GM19351 (cell line): ENCODE measurements around the gene ATP2C2.
"Not testable (repeated sequence)": the region's sequence is repeated elsewhere in the genome, so short reads cannot be mapped to it uniquely, and the experiment has no call there.

Experiments
- ATAC-seq: cut with Tn5 transposase; IDR thresholded peaks from one replicate; pipeline ENCODE4 v1.9.1; 2021; ENCODE audit warnings: mild to moderate bottlenecking, moderate library complexity; ENCODE audit not compliant: unreplicated experiment

ATP2C2 gene, protein sequence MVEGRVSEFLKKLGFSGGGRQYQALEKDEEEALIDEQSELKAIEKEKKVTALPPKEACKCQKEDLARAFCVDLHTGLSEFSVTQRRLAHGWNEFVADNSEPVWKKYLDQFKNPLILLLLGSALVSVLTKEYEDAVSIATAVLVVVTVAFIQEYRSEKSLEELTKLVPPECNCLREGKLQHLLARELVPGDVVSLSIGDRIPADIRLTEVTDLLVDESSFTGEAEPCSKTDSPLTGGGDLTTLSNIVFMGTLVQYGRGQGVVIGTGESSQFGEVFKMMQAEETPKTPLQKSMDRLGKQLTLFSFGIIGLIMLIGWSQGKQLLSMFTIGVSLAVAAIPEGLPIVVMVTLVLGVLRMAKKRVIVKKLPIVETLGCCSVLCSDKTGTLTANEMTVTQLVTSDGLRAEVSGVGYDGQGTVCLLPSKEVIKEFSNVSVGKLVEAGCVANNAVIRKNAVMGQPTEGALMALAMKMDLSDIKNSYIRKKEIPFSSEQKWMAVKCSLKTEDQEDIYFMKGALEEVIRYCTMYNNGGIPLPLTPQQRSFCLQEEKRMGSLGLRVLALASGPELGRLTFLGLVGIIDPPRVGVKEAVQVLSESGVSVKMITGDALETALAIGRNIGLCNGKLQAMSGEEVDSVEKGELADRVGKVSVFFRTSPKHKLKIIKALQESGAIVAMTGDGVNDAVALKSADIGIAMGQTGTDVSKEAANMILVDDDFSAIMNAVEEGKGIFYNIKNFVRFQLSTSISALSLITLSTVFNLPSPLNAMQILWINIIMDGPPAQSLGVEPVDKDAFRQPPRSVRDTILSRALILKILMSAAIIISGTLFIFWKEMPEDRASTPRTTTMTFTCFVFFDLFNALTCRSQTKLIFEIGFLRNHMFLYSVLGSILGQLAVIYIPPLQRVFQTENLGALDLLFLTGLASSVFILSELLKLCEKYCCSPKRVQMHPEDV

DNA sequence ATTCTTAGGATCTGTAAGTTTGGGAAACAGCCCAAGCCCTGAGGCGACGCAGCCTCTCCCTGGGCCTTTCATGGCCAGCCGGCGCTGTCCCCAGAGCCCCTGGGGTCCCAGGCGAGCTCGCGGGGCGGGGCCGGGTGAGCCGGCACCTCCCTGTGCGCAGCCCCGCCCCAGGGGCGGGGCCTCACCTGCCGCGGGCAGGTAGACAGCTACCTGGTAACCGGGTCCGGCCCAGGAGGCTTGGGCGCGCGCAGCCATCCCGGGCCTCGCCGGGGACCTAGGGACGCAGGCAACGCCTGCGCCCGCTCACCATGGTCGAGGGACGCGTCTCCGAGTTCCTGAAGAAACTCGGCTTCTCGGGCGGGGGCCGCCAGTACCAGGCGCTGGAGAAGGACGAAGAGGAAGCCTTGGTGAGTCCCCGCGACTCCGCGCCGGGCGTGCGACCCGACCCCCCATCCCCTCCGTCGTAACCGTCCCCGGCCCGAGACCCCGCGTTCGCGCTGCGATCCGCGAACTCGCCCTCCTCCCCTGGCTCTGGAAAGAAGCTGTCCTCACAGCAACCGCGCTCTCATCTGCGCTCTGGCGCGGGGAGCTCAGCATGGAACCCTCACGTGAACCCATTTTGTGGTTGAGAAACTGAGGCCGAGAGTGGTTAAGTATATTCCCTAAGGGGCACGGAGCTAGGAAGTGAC, at the start of gene ATP2C2:
ATP2C2 (plus strand) TSS at position 231 of the 689 bp plus-strand sequence; CDS start at position 309, 78 bp downstream.
- no peak for ATAC-seq

GRCh38 chr16:84319146-84319760, 49.1 kb upstream of the ATP2C2 start:
- no peak for ATAC-seq

GRCh38 chr16:84320511-84320910, 47.8 kb upstream of the ATP2C2 start:
- ATAC-seq: no peak

GRCh38 chr16:84321932-84322331, 46.4 kb upstream of the ATP2C2 start:
- no peak for ATAC-seq

DNA sequence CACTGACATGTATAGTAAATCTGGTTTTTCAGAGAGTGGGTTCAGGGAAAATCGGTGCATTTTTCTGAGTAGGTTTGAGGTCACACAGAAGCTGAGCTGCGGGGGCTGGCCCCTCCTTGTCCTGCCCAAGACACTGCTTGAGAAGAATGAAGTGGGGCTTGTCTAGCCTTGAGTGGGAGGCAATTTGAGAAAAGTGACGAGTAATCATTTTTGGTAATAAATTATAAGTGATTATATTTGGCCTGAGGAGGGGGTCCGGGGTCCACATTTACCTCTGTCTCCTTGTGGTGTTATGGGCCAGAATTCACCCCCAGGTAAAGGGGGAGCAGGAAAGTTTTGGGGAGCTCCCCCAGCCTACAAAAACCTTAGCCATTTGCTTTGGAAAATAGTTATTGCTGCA, 45.6 kb upstream of the ATP2C2 start:
- no peak for ATAC-seq

DNA sequence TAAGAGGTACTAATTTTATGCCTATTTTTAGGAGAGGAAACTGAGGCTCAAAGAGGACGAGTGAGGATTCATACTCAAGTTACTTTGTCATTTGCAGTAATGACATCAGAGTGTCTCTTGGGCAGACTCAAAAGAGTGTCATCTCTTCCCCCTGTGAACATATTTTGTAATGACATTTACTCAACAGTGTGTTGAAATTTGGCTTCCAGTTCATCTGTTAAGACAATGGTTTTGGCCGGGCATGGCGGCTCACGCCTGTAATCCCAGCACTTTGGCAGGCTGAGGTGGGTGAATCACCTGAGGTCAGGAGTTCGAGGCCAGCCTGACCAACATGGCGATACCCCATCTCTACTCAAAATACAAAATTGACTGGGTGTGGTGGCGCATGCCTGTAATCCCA, 44.7 kb upstream of the ATP2C2 start:
- no peak for ATAC-seq

DNA sequence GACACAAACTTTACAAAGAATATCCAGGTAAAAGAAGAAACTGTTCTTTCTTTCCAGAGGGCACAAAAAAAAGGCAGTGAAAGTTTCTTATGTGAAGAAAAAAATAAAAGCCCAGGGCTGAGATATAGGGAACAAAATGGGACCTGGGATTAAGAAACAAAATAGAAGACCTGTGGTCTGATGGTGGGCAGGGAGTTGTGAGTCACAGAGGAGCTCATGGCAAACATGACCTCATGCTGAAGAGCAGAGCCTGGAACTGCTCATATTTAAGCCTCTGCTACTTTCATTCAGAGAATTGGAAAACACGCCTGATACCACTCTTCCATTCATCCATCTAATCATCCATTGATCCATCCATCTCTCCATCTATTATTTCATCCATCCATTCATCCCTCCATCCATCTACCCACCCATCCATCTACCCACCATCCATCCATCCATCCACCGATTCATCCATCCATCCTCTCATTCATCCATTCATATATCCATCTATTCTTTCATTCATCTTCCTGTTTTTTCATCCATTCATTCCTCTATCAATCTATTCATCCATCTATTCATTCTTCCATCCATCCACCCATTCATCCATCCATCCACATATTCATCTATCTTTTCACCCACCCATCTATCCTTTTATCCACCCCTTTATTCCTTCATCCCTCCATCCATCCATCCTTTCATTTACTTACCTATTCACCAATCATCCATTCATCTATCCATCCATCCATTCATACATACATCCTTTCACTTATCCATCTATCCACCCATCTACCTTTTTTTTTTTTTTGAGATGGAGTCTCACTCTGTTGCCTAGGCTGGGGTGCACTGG, 43.7 kb upstream of the ATP2C2 start:
- no peak for ATAC-seq

- no peak for ATAC-seq
Measured at GRCh38 chr16:84326545-84326944, 41.8 kb upstream of the ATP2C2 start.

- ATAC-seq: no peak
Measured at GRCh38 chr16:84327926-84328505, 40.3 kb upstream of the ATP2C2 start.

DNA sequence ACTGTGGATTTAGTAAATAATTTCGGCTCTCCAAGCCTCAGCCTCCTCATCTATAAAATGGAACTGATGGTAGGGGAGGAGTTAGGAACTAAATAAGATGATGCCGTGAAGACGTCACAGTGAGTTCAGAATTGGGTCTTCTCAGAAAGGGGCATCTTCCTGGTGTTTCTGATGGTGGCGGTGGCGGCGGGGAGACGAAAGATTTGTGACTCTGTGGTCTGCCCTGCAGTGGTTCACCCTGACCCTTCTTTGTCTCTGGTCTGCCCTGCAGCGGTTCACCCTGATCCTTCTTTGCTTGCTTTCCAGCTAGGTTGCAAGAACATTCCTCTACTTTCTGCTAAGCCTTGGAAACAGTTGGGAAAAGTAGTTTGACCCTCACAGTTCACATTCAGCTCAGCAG, 39.3 kb upstream of the ATP2C2 start:
- no peak for ATAC-seq

- ATAC-seq: no peak
Measured at GRCh38 chr16:84329843-84330684, 38.3 kb upstream of the ATP2C2 start.

GRCh38 chr16:84330685-84331050, 37.7 kb upstream of the ATP2C2 start:
- no peak for ATAC-seq

DNA sequence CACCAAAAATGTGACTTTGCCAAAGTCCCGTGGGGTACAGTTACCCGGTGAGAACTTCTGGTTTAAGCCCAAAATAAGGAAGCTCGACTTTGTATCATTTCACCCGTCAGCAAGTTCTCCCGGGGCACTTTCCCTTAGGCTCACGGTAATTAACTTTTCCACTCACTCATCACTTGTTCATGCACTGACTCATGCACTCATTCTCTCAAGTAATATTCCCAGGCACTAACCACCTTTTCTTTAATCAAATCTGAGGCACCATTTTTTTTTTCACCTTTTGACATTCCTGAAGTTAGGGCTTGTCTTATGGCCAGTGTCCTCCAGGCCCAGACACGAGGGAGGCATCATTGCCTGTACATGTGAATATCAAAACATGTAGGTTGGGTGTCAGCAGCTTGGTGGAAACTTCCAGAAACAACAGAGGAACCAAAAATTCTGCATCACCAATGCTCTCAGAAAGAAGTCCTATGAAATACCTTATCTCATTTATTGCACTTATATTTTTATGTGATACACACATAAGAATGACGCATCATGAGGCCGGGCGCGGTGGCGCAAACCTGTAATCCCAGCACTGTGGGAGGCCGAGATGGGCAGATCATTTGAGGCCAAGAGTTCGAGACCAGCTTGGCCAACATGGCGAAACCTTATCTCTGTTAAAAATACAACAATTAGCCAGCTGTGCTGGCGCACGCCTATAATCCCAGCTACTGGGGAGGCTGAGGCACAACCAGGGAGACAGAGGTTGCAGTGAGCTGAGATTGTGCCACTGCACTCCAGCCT, 36.1 kb upstream of the ATP2C2 start:
- no peak for ATAC-seq

DNA sequence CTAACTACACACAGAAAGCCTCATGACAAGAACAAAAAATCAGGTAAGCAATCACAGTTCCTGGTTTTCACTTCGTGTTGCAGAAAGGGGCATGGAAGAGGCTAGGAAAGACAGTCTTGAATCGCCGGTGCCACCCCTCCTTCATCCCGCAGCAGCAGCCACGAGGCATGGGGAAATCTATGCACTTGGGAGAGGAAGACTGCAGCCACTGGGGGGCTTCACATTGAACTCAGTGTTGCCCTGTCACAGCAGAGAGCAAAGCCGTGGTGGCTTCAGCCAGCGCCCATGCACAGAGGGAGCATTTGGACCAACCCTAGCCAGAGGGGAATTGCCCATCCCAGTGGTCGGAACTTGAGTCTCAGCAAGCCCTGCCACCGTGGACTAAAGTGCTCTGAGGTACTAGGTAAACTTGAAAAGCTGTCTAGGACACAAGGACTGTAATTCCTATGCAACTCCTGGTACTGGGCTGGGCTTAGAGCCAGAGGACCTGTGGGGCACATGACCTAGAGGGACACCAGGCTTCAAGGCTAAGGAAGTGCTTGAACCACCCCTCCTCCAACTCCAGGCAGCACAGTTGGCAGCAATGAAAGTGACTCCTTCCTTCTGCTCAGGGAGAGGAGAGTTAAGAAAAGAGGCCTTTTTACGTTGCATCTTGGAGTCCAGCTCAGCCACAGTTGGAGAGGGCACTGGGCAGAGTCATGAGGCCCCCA, 35.2 kb upstream of the ATP2C2 start:
- ATAC-seq: no peak

GRCh38 chr16:84334058-84334457, 34.3 kb upstream of the ATP2C2 start:
- no peak for ATAC-seq

DNA sequence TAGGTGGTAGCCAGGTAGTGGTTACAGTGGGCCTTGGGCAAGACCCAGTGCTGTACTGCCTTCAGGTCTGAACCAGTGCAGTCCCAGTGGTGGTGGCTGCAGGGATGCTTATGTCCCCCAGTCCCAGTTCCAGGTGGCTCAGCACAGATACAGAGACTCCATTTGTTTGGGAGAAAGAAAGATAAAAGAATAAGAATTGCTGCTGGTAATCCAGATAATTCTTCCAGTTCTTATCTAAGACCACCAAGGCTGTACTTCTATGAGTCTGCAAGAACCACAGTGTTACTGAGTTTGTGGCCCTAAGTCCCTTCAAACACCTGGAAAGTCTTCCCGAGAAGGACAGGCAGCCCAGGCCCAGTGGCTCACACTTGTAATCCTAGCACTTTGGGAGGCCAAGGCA, 33.9 kb upstream of the ATP2C2 start:
- no peak for ATAC-seq

DNA sequence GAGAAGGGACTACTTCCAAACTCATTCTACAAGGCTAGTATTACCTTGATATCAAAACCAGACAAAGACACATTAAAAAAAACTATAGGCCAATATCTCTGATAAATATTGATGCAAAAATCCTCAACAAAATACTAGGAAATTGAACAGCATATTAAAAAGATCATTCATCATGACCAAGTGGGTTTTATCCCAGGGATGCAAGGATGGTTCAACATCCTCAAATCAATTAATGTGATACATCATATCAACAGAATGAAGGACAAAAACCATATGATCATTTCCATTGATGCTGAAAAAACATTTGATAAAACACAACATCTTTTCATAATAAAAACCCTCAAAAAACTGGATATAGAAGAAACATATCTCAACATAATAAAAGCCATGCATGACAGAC, 31.1 kb upstream of the ATP2C2 start:
- not testable (repeated sequence) for ATAC-seq
